ENCODE measurements around the gene CYP2R1. TPM values are rescaled to one million over a fixed set of nuclear protein-coding genes. Genes with fewer than 3 reads are reported as not detected.

The CYP2R1 gene
- total and polyA plus RNA-seq, 2 donors (not counting 3 experiments of a cell fraction or from before 2014, with no cell fraction given) = 5.8 to 8.0 TPM

DNA sequence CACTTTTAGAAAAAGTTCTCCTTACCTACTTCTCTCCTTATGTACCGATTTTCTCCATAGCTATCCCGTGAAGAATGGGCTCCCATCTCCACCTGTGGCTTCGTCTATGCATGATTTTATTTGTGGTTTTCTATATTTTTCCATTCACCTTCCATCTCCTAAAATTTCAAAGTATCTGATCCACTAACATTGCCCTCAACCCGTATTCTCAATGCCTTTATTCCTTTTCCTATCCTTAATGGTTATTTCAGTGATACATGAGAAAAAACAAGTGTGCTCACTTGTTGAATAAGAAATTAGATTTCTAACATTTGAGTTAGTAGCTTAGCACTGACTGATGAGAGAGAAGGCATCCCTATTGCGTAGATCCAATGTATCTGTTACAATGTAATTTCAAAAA is 16.9 kb downstream of the CYP2R1 start:
- H3K4me3 ChIP-seq (replicated peaks in 1 of 3; ENCODE audit: insufficient read depth in 1 of 3, low read depth in 1 of 3, low read length in 3 of 3) = no peak overlapping the region
- FAIRE-seq (no peak), DNase-seq (ENCODE audit: low read depth, low spot score) (no peak)
- ChIA-PET CTCF (interaction anchor here (1.3 to 1.7 kb wide), 2 partner anchors 33 to 85 kb away, joined by 4 to 6 read pairs; no protein-coding TSS in a partner anchor), POLR2A (no interaction called here)
- H3K27ac ChIP-seq (ENCODE audit: insufficient read depth, low read depth, low read length) = no peak overlapping the region
- H3K9ac ChIP-seq (replicated peaks; ENCODE audit: extremely low read depth, insufficient read depth, low read length) = no peak overlapping the region
- H3K36me3 ChIP-seq (ENCODE audit: control insufficient read depth in 2 of 2, extremely low read depth in 1 of 2, insufficient read depth in 2 of 2, low read length in 2 of 2) = no peaks in the 10 kb centered on the region
- H3K9me1 ChIP-seq (replicated peaks; ENCODE audit: control insufficient read depth, extremely low read depth, insufficient read depth, low read length) = no peaks in the 10 kb centered on the region
- no peak overlapping the region for H3K4me2 ChIP-seq (ENCODE audit: insufficient read depth, low read length)
- BruUV-seq (replicated peaks) = no TSS peak
- no peak overlapping the region for H2AFZ ChIP-seq (ENCODE audit: low read depth, low read length)
- no peaks in the 10 kb centered on the region for H3K9me3 ChIP-seq (replicated peaks; ENCODE audit: control insufficient read depth, insufficient read depth, low read length)
- H3K27me3 ChIP-seq (ENCODE audit: control insufficient read depth in 2 of 2, insufficient read depth in 2 of 2, low read length in 2 of 2) = no peaks in the 10 kb centered on the region
- dilution Hi-C loops (cut with MboI; ENCODE audit: extremely low pct_ligation_motif_present, low sequenced_read_pairs) = no loop called here
- intact Hi-C loops (cut with micrococcal nuclease) = no loop called here
- H3K79me2 ChIP-seq (ENCODE audit: control insufficient read depth, insufficient read depth, low read length) = no peaks in the 10 kb centered on the region
- TF ChIP-seq POLR2AphosphoS5 (IDR thresholded peaks at IDR 0.05; ENCODE audit: insufficient read depth, low read depth, low read length) (no peak), GATA2 (IDR thresholded peaks at IDR 0.05; ENCODE audit: insufficient read depth, insufficient read length, low read depth, low read length) (no peak), CTCF (IDR thresholded peaks at IDR 0.05; ENCODE audit: extremely low read depth in 1 of 2, insufficient read depth in 1 of 2, low read depth in 1 of 2, low read length in 2 of 2) (no peak), POLR2A (IDR thresholded peaks at IDR 0.05; ENCODE audit: low read depth, low read length) (no peak), EZH2 (IDR thresholded peaks at IDR 0.05; ENCODE audit: borderline replicate concordance, low read depth, low read length, severe bottlenecking) (no peak), MAX (IDR thresholded peaks at IDR 0.05; ENCODE audit: insufficient read depth, insufficient read length) (no peak), FOS (IDR thresholded peaks at IDR 0.05; ENCODE audit: borderline replicate concordance, insufficient read depth, low read length) (no peak), JUN (IDR thresholded peaks at IDR 0.05; ENCODE audit: borderline replicate concordance, insufficient read depth, insufficient read length, low read depth) (no peak)
- H3K4me1 ChIP-seq (ENCODE audit: control insufficient read depth, extremely low read depth, insufficient read depth, low read length) = peaks cover 7% of the 10 kb centered on the region
- H4K20me1 ChIP-seq (replicated peaks; ENCODE audit: control insufficient read depth, extremely low read depth, insufficient read depth, low read length) = no peaks in the 10 kb centered on the region
